ENCODE results near the gene NPSR1.
"Not testable (repeated sequence)": the region's sequence is repeated elsewhere in the genome, so short reads cannot be mapped to it uniquely, and the experiment has no call there.

The NPSR1 gene

GRCh38 chr7:34759477-34760125 lies 101.6 kb downstream of the NPSR1 start:
- DNase-seq: no peak

- DNase-seq: no peak
Measured at GRCh38 chr7:34760271-34760670, 102.3 kb downstream of the NPSR1 start.

DNA sequence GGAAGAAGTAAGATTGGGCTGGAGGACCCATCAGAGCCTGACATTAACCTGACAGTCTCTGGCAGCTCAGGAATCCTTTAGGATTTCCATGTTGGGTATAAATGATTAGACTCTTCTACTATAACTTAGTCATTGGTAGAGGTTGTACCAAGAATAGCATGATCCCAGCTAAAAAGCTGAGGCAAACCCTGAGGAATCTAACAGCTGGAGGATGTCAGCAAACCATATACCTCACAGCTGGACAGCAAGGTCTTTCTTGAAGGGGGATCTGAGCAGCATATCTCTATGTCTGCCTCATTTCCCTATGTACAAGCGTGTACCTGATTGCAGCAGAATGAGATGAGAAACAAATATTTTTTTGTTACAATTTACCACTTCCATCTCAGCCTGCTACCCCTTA lies 103.2 kb downstream of the NPSR1 start:
- DNase-seq: no peak

- no peak for DNase-seq
Measured at GRCh38 chr7:34761627-34762026, 103.6 kb downstream of the NPSR1 start.

GRCh38 chr7:34762764-34763163 lies 104.7 kb downstream of the NPSR1 start:
- DNase-seq: no peak

- DNase-seq: no peak
Measured at GRCh38 chr7:34772296-34772938, 114.4 kb downstream of the NPSR1 start.

DNA sequence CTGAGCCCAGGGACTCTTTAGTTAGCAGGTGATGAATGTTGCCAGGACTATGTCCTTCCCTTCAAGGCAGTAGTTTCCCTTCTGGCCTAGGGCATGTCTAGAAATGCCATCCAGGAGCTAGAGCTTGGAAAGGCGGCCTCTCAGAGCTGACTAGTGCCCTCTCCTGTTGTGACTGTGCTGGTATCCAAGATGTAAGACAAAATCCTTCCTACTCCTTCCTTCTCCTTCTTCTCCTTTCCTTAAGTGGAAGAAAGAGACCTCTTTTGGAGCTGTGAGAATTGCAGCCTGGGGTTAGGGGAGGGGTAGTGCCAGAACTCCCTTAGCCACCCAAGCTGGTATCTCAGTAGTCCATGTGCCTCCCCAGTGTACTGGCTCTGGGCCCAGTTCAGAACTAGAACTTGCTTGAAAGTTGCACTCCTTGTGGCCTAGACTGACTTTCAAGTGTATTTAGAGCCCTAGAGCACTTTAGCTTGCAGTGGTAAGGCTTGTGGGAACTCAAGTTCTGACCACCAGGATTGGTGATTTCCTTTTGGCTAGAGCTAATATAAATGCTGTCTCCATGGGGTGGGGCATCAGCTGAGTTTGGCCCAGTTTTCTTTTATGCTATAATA lies 118.8 kb downstream of the NPSR1 start:
- DNase-seq: no peak

GRCh38 chr7:34780546-34780945 lies 122.5 kb downstream of the NPSR1 start:
- DNase-seq: no peak

DNA sequence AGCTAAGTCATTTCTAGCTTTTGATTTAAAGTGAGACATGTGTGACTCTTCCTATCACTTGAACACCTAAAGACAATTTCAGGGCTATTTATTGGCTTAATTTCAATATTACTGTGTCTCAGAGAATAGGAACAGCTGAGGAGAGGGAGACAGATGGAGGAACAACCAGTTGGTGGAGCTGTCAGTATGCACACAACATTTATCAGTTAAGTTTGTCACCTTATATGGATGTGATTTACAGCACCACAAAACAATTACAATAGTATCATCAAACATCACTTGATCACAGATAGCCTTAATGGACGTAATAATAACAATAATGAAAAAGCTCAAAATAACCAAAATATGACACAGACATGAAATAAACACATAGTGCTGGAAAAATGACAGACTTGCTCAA lies 129.6 kb downstream of the NPSR1 start:
- DNase-seq: no peak

GRCh38 chr7:34806831-34807230 lies 148.8 kb downstream of the NPSR1 start:
- DNase-seq: no peak

DNA sequence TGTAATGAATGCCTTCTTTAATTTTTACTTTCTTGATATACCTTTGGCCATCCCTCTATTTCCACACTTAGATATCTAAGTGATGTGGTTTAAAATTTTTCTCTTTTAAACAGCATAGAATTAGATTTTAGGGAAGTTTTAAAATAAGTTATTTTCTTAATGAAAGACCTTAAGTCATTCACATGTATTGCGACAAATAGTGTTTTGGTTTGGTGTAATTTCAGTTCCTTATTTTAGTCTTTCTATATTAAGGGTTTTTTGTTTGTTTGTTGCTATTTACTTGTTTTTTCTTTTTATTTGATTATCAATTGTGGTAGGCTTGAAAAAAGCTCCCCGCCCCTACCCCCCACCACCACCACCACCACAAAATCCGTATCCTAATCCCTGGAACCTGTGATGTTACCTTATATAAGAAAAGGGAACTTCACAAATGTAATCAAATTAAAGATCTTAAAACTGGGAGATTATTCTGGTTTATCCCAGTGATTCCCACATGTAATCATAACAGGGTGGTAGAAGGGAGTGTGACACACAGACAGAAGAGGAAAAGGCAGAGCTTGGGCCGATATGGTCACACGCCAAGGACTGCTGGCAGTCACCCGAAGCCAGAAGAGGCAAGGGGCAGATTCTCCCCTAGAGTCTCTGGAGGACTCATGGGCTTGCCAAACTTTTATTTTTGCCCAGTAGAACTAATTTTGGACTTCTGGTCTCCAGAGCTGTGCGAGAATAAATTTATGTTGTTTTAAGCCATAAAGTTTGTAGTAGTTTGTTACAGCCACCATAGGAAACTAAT lies 149.7 kb downstream of the NPSR1 start:
- no peak for DNase-seq

GRCh38 chr7:34814203-34814842 lies 156.3 kb downstream of the NPSR1 start:
- not testable (repeated sequence) for DNase-seq

DNA sequence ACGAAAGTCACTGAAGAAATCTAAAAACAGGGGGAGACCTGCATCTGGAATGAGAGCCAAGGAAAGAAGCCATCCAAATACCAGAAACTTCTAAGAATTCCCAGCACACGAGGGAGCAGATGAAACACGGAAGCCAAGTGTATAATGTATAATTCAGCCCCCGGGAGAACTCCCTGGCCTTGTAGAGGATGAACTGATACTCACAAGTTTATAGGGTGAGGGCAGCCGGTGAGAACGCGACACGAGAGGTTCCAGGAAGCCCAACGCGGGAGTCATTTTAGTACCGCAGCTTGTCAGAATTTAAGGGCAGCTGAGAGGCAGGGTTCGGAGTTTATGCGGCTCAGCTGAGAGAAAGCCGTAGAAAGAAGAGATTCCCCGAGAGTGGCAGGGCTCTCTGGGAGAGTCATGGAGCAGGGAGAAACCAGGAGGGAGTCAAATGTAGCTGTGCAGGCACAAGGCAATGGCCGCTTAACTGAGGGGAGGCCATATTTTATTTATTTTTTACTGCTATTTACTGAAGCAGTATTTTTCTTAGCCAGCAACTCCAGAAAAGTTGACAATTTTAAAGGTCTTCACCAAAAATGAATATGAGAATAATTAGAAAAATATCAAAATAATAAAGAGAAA lies 164.0 kb downstream of the NPSR1 start:
- DNase-seq: no peak

GRCh38 chr7:34823650-34824258 lies 165.7 kb downstream of the NPSR1 start:
- DNase-seq: peak; percentile 56

GRCh38 chr7:34825221-34825620 lies 167.2 kb downstream of the NPSR1 start:
- no peak for DNase-seq

DNA sequence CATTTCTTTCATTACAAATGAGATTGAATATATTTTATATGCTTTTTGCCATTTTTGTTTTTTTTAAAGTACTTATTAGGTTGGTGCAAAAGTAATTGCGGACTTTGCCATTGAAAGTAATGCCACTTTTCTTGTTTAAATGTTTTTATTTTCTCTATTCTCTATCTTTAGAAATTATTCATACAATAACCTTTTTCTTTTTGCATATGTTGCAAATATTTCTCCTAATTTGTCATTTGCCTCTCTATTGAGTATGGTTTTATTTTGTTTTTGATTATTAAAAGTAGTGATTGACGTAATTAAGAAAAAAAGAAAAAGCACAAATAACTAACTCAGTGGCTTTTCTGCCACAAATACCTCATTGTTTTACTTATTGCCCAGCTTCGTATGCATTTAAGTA lies 172.4 kb downstream of the NPSR1 start:
- DNase-seq: no peak

DNA sequence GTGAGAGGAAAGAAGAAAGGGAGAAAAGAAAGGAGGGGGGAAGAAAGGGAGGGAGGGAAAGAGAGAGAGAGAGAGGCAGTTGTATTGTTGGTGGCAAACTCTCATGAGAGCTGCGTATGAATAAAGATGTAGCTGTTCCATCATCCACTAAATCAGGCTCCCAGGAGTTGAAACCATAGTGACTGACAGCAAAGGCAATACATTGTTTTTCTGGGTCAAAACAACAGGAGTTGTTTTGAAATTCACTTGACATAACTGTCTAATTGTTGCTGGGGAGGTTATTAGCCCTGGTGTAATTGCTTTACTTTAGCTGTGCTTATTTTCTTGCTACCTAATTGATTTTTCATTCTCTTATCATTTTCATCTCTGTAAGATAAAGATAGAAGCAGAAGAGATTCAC lies 173.4 kb downstream of the NPSR1 start:
- no peak for DNase-seq

DNA sequence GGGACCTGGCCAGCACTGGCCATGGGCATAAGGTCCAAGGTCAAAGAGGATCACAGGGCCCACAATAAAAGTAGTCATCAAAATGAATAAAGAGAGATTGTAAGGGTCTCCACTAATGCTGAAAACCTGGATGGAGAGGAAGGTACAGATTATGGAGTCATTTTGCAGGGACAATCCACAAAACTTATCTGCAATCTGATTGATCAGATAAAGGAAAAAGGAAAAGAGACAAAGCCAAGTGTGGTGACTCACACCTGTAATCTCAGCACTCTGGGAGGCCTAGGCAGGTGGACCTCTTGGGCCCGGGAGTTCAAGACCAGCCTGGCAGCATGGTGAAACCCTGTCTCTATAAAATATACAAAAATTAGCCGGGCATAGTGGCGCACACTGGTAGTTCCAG lies 174.0 kb downstream of the NPSR1 start:
- DNase-seq: no peak

- no peak for DNase-seq
Measured at GRCh38 chr7:34835901-34836600, 178.0 kb downstream of the NPSR1 start.

GRCh38 chr7:34837316-34837715 lies 179.3 kb downstream of the NPSR1 start:
- no peak for DNase-seq

GRCh38 chr7:34837801-34838201 lies 179.8 kb downstream of the NPSR1 start:
- no peak for DNase-seq

DNA sequence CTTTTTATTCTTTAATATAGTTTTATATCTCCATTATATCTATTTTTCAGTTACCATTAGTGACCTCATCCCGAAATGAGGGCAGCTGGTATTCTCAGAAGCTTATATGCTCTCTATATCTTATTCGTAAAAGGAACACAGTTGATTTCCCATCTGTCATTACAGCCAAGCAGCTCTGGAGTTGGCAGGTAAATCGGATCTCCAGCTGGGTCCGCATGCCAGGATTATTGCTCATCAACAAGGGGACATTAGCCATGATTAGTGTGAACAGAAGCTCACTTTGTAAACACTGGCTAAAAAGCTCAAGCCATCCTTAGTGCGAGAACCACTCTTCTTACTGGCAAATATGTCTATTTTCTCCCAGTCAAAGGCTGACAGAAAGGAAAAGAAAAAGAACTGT lies 180.3 kb downstream of the NPSR1 start:
- DNase-seq: no peak

Data from CD4-positive, alpha-beta T cell treated with Interleukin-4 for 4 hours (primary cell).